Ammon's horn (tissue), 1 donor: ENCODE data around the gene DCDC2C.

Experiments
- DNase-seq: peaks from one replicate; pipeline ENCODE4 v3.0.0-alpha.2; 2016; ENCODE audit warnings: low spot score

The DCDC2C gene

DNA sequence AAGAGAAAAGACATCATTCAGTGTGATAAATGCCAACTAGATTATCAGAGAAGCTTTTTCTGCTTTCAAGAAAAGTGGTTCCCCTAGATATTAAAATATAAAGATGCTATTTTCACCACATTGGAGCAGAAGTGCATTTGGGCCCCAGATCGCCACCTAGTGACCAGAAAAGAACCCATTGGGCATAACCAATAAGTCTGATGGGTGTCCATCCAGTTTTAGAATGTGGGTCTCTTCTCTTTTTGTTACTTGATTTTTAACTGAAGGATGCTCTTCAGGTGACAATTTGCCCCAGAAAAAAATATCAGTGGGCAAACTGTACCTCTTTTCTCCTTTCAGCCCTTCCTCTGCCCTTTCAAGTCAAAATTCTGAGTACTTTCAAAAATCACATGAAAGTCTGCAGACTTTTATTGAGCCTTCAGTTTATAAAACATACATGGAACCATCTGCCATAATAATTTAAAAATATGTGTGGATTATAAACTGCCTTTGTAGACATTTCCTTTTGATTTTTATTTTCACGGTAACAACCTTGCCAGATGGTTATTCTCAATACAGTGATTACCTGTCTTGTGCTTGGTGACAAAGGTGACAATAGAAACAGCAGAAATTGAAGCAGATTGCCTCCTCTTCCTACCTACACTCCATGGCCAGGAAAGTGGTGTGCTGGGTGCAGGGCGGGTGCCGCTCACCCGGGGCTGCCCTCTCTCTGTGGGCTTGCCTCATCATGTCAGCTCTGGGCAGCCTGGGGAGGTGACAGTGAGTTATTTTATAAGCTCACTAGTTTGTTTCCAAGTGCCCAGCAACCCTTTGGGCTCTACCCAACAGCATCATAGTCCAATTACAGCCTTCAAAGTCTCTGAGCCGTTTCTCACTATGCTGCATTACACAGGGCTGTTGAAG, 124.5 kb downstream of the DCDC2C start:
- DNase-seq: peak; percentile 20

DNA sequence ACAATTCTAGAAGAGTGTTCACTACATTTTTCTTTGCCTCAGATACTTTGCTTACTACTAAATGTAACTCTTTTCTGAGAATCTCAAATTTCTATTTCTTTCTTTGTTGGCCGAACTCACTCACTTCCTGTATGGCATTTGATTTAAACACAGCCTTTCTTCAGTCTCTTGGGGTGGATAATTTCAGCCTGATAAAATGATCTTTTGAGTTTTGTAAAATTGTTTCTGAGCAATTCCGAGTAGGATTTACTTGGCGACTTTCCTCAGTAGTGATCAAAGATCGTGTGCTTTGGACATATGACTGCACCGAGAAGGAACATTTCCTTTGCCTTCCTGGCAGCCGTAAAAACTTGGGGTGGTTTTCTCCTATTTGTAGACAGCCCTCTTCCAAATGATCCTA, 127.4 kb downstream of the DCDC2C start:
- DNase-seq: no peak

DNA sequence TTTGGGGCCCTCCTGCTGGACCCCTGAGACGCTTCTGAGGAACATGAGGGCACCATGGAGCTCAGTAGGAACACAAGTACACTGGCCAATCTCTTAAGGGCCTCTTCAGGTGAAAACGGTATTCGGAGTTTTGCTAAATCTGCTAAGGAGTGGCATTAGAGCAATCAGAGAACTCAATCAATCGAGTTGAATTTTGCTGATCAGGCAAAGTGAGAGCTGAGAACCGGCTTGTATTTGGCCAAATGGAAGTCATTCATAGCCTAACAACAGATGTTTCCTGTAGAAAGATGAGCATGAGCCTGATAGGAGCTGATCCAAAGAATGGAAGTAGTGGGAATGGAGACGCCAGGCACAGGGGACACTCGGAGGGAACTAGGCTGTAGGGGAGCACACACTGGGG, 133.7 kb downstream of the DCDC2C start:
- no peak for DNase-seq

DNA sequence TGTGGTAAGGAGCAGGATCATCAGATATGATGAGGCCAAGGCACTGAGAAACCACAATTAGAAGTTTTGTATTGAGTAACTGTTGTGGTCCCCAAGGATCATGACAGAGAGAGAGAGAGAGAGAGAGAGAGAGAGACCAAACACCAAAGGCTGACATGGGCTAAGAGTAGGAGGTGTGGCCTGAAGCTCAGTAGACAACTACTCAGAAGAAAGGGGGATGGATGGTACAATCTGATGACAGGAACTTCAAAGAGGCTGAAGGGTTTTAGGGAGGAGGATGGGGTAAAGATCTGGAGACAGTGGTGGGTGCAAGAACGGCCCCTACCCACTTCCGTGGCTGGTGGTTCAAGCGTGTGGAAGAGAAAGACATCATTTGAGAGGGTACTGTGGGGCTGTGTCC, 135.0 kb downstream of the DCDC2C start:
- DNase-seq: no peak

DNA sequence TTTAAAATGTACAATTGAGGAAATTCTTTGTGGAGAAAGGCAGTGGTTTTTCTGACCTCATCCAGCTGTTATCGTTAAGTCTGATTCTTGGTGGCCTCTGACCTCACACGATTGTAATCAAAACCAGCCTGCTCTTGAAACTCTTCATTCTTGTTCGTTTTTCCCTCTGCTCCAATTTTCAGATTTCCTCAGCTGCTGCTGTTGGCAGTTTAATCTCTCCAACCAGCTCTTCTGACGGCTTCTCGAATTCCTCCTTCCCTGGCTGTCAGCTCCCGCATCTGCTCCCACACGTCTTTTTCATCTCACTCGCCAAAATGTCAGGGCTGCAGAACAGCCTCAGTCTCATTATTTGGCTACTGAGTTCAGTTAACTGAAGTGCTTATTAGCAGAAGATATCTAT, 136.1 kb downstream of the DCDC2C start:
- DNase-seq: peak; percentile 8

DNA sequence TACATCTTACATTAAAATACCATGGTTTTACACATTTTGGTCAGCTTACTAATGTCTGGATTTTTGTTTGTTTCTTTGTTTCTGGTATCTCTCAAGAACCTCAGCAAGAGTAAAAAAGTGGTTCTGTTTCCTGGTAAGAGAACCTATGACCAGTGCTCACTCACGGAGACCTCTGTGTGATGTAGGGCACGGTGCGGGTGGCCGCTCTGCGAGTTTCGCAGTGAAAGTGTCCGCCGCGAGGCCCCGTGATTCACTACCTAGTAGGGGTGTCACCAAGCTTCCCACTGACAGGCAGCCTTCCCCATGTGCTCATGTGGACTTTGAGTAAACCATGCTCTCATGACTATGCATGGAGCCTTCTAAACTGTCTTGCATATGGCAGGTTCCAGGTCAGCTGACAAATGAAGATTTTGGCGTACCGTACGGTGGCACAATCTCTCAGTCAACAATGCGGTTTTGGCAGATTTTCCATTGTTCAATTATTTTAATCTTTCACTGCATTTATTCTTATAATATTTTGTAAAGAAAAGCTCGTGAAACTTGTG, 137.3 kb downstream of the DCDC2C start:
- no peak for DNase-seq

DNA sequence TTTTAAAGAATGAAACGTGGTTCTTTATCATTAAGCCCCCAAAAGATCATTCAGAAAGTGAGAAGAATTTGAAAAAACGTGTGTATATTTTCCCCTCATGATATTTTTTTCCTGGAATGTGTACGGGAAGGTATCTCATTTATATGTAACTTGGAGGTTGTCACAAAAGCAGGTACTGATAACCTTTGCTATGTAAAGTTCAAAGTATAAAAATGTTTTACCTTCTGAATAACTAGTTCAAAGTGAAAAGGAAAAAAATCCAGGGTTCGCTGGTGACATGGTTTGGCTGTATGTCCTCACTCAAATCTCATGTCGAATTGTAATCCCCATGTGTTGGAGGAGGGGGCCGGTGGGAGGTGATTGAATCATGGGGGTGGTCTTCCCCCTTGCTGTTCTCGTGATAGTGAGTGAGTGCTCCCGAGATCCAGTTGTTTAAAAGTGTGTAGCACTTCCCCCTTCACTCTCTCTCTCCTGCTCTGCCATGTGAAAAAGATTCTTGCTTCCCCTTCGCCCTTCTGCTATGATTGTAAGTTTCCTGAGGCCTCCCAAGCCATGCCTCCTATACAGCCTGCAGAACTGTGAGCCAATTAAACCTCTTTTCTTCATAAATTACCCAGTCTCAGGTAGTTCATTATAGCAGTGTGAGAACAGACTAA, 144.2 kb downstream of the DCDC2C start:
- no peak for DNase-seq

DNA sequence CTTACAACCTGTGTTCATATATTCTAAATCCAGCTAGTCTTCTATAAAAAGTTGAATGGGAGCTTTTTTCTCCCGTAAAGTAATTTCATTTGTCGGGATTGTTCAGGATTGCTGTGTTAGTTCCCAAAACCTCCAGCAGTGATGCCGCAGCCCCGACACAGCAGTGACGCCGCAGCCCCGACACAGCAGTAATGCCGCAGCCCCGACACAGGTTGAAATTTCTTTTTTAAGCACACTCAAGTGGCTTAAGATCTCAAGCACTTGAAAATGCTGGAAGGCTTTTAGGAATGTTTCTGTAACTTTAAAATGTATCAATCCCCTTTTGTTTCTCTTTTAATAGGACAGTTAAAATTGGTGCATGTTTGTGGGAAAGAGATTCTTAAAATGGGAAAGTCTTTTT, 145.4 kb downstream of the DCDC2C start:
- DNase-seq: no peak

DNA sequence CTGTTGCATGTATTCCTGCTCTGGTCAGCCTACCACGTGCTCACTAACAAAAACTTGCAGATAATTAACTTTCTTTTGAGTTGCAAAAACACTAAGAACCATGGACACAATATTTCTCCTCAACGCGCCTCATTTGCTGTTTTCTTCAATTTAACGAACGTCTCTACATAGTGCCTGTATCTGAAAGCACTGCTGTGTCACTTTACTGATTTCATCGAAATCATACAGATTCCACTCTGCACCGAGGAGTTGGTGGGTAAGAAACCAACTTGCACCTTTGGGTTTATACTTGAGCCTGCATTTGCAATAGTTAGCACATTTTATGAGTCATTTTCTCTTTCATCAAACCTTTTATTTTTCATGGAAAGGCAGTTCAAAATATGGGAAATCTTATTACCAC, 145.8 kb downstream of the DCDC2C start:
- no peak for DNase-seq

DNA sequence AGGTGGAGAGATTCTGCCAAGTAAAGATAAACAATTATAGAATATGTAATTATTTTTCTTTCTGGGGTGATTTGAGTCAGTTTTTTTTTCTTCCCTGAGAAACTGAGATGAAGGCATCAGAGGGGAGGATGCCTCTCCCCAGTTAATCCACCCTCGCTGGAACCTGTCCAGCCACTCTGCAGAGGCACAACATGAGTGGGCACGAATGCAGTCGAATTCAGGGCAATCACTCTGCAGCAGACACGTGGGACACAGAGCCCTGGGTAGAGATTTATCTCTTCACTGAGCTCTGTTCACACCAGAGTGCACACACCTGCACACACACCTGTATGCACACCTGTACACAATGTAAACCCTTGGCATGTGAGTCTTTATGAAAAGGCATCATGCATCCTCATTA, 154.2 kb downstream of the DCDC2C start:
- DNase-seq: no peak

DNA sequence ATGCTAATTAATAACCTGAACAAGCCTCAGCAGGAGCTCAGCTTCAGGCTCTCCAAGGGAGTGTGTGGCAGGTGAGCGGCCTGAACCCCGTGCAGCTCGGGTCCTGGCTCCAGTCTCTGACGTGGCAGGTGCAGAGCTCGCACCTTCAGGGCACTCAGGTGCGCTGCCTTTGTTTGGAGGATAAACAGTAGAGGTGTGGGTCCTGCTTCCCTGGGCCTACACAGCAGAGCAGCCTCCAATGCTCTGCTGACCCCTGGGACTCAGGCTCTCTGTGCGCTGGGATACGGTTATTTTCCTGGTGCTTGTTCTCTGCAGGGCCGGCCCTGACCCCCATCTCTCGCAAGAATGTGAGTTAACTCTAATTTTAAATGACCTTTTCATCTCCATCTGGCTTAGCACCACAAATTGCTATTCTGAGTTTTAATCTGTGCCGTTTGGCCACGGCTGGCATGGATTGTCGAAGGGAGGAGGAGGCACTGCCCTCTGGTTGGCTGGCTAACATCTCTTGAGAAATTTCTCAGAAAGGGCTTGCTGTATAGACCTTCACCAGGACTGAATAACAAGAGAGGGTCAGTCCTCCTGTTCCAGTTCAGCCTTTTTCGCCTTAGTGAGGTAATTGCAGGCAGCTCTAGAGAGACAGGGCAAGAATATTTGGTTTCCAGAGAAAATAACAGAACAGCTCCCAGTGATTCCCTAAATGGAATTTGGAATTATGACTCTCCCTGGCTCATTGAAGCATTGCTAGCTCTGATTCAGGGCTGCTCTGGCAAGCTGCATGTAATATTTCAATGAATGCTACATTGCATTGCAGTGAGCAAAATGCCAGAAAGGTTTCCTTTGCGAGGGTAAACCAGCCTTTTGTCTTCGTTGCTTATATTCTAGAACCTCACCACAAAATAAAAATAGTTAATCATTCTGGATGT, 161.8 kb downstream of the DCDC2C start:
- DNase-seq: peak; percentile 9

DNA sequence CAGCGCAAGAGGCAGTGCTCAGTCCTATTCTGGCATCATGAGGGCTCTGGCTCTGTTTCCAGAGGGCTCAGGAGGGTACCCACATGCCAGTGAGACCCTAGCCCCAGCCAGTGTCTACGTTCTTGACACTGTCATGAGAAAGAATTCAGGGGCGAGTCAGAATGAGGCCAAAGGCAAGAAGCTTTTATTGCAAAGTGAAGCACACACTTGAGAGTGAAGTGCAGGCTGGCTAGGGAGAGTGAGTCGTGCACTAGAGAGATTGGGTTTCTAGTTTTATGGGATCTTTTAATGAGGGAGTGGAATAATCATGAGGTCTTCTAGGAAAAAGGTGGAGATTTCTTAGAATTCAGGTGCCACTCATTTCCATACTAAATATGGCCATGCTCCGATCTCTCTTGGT, 164.1 kb downstream of the DCDC2C start:
- no peak for DNase-seq

DNA sequence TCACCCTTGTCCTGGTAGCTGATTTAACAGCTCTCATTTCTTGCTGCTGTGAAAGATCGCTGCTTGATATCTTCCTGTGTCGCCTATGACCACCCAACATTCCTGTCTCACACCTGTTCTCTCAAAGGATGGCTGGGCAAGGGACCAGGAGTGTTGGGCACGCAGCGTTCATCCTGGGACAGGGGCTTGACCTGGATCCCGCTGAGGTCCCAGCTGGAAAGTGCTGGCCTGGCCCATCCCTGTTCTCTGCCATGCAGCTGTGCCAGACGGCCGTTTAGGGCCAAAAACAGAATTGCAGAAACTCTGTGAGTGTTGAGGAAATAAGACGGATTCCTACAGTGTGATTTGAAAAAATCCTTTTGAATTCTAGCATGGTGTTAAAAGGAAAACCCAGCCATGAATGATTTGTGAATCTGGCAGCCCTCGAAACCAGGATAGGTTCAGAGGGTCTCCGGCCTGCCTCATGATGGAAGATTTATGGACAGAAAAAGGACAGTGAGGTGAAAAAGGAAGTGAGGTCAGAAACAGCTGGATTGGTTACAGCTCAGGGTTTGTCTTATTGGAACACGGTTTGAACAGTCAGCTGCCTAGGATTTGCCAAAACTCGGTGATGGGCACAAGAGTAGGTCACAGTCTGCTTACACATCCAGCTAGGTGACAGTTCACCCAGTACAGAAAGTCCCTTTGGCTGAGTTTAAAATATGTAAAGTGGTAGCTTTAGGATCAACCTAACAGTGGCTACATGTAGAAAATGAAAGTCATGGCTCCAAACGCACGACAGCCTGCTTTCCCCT, 164.8 kb downstream of the DCDC2C start:
- no peak for DNase-seq

DNA sequence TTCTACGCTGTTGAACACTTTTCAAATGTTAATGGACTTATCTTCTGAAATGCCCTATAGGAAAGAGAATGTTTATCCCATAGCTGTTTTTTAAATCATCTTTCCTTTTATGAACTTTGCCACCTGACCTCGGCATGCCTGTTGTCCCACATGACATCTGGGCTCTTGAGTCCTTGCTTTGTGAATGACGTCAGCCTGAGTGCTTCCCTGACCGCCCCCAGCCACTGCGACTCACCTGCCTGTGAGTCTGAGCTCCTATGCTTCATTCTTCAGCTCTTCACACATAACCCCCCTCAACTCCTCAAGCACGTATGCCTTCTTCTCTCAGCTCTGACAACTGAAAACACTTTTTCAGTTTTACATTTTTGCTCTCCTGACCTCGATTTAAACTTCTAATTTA, 166.8 kb downstream of the DCDC2C start:
- no peak for DNase-seq

DNA sequence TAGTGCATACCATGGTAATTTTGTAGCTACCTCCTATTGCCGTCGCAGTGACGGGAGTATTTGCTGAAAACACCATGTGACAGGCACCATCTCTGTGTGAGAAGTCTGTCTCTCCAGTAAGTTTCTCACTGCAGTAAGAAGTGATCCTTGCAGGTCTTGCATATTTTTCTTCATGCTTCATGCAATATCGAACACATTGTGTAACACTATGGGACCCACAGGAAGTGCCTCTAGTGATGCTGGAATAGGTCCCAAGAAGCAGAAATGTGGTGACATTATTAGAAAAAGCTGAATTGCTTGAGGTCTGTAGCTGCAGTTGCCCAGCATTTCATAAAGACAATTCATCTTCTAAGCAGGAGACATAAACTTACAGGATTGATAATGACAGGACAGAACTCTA, 167.6 kb downstream of the DCDC2C start:
- no peak for DNase-seq

DNA sequence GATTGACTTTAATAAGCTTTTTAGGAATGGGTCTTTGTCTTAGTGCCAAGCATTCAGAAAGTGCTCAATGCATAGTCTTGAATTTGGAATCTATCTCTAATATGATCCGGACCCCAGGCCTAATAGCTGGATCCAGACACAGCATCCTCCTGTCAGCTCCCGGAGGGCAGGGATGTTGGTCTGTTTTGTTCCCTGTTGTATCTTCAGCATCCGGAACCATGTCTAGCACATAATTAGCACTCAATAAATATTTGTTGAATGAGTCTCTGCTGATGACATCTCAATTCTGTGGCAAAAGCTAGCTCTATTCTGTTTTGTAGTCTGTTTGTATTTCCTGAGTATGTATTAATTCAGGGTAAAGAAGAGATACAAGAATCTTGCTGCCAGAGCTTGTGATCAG, 169.1 kb downstream of the DCDC2C start:
- no peak for DNase-seq

DNA sequence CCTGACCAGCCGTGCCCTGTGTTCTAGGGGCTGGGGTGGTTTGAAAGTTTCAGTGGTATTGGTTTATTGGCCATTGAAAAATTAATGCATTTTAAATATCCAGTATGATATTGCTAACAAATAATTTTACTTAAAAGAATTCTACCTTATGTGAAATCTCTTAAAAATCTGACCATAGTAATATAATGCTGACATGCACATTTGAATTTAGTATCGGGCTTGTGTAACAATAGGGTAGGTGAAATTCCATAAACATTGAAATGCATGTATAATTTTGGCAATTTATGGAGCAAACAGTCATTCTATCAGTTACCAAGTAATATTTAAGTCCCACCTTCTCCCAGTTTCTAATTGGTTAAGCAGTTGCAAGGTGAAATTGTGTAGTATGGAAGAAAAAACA, 170.5 kb downstream of the DCDC2C start:
- no peak for DNase-seq

DNA sequence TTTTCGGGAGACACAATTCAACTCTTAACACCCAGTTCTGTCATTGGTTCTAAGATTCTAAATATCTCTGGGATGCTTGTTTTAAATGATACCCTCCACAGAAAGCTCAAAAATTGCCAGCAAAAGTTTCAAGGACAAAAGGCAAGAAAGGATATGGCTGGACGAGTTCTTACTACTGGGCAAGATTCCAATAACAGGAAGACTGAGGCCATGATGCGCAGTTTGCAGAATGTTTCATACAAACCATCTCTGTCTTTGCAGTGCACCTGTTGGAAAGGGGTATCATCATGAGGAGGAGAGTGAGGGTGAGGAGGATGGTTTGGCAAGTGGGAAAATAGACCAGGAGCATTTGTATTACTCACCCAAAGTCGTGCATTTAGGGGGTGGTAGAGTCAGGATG, 172.8 kb downstream of the DCDC2C start:
- no peak for DNase-seq

DNA sequence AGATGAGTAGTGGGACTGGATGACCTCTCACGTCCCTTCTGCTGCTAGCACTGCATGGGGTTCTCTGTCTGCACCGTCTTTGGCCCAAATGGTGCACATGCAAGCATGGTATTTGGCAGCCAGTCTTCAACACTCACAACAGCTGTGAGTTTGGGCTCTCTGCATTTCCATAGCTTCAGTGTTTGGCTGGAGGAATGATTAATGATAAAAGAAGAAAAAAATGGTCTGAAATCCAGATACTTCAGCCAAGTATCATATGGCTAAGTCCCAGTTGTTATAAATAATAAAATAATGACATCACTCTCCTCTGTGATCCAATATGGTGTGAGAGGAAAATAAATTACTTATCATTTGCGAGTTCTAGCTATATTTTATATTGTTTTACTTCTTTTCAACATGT, 173.3 kb downstream of the DCDC2C start:
- no peak for DNase-seq

DNA sequence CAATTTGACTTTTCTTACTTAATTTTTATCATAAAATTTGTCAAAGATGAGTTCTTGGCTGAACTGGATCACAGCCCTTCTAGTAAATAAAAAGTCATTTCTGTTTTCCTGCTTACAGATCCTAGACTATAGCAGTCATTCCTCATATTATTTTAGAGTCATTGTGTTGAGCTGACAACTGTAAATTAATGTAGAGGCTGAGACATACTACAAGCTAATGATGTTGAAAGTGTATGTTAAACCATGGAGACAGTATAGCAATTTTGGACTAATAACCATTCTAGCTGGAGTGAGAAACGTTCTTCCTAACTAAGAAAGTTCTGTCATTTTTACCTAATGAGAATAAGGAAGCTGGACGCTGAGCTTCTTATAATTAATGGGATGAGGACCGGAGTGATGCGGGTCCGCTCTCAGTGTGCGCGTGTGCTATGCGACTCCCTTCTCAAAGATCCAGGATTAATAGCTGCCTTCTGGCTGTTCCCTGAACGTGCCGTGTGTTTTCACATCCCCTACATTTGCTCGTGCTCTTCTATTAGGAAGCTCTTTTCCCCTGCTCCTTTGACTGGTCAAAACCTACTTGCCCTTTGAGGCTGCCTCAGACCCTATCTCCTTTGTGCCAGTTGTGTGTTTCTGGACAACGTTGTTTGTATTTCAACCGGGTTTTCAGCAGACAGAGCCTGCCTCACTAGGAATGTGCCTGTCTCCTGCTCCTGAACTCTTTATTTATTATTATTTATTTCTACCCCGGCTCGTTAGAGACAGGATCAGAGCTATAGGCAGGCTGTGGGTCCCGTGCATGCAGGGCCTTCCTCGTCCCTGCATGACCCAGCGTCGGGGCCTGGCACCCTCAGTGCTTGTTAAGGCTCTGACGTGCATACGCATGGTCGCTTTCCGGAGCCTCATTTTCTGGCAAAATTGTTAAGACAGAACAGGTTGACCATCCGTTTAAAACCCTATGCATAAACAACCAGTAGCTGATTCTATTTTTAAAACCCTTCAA, 182.6 kb downstream of the DCDC2C start:
- DNase-seq: no peak
